ENCODE measurements around the gene CSRP1.
A peak's percentile ranks its signal among the peaks of the same experiment; 100 is the strongest.
"Not testable (repeated sequence)": the region's sequence is repeated elsewhere in the genome, so short reads cannot be mapped to it uniquely, and the experiment has no call there.

The CSRP1 gene

GRCh38 chr1:201495551-201496295 lies 11.2 kb downstream of the CSRP1 start:
- DNase-seq: peak; percentile 98

GRCh38 chr1:201493757-201494617 lies 12.9 kb downstream of the CSRP1 start:
- peak; percentile 48 for DNase-seq

- DNase-seq: not testable (repeated sequence)
These were observed 13.8 kb downstream of the CSRP1 start for GRCh38 chr1:201493026-201493656.

- no peak for DNase-seq
These were observed 14.9 kb downstream of the CSRP1 start for GRCh38 chr1:201491896-201492511.

GRCh38 chr1:201490708-201491131 lies 16.2 kb downstream of the CSRP1 start:
- no peak for DNase-seq

GRCh38 chr1:201489643-201490261 lies 17.2 kb downstream of the CSRP1 start:
- DNase-seq: no peak

GRCh38 chr1:201488830-201489589 lies 17.9 kb downstream of the CSRP1 start:
- DNase-seq: no peak

GRCh38 chr1:201487742-201488141 lies 19.2 kb downstream of the CSRP1 start:
- no peak for DNase-seq

GRCh38 chr1:201486187-201486586 lies 20.7 kb downstream of the CSRP1 start:
- DNase-seq: no peak

- no peak for DNase-seq
These were observed 21.6 kb downstream of the CSRP1 start for GRCh38 chr1:201485184-201485774.

- DNase-seq: no peak
These were observed 23.5 kb downstream of the CSRP1 start for GRCh38 chr1:201483373-201483949.

GRCh38 chr1:201482755-201483154 lies 24.2 kb downstream of the CSRP1 start:
- no peak for DNase-seq

- DNase-seq: peak; percentile 79
These were observed 25.0 kb downstream of the CSRP1 start for GRCh38 chr1:201481761-201482493.

- DNase-seq: no peak
These were observed 25.9 kb downstream of the CSRP1 start for GRCh38 chr1:201481004-201481380.

GRCh38 chr1:201480231-201481003 lies 26.5 kb downstream of the CSRP1 start:
- peak; percentile 97 for DNase-seq

GRCh38 chr1:201479201-201479730 lies 27.7 kb downstream of the CSRP1 start:
- no peak for DNase-seq

- DNase-seq: not testable (repeated sequence)
These were observed 28.3 kb downstream of the CSRP1 start for GRCh38 chr1:201478666-201479065.

- DNase-seq: no peak
These were observed 30.1 kb downstream of the CSRP1 start for GRCh38 chr1:201476670-201477344.
